GM19099 (cell line): ENCODE data around the gene SAXO1.

ENCODE experiments used
- POLR2A ChIP-seq: IDR thresholded peaks from 3 replicates; pipeline ENCODE4 v1.6.1; 2011; ENCODE audit warnings: low read depth; ENCODE audit not compliant: insufficient read length; ENCODE audit errors: extremely low read depth

The SAXO1 gene

GRCh38 chr9:18981476-18982261, 51.3 kb downstream of the SAXO1 start:
- TF ChIP-seq POLR2A, result no peak

- TF ChIP-seq POLR2A, result no peak
Observed at GRCh38 chr9:18980189-18980588, 52.8 kb downstream of the SAXO1 start.

GRCh38 chr9:18979367-18979766, 53.6 kb downstream of the SAXO1 start:
- no peak for TF ChIP-seq POLR2A

GRCh38 chr9:18978188-18978587, 54.8 kb downstream of the SAXO1 start:
- TF ChIP-seq POLR2A, result no peak

- TF ChIP-seq POLR2A, result no peak
Observed at GRCh38 chr9:18976709-18977531, 56.1 kb downstream of the SAXO1 start.

- TF ChIP-seq POLR2A, result no peak
Observed at GRCh38 chr9:18976221-18976708, 56.7 kb downstream of the SAXO1 start.

GRCh38 chr9:18973348-18973747, 59.7 kb downstream of the SAXO1 start:
- TF ChIP-seq POLR2A, result no peak

GRCh38 chr9:18972675-18973074, 60.3 kb downstream of the SAXO1 start:
- TF ChIP-seq POLR2A, result no peak

- no peak for TF ChIP-seq POLR2A
Observed at GRCh38 chr9:18971909-18972308, 61.1 kb downstream of the SAXO1 start.

GRCh38 chr9:18971404-18971803, 61.6 kb downstream of the SAXO1 start:
- TF ChIP-seq POLR2A, result no peak

GRCh38 chr9:18970393-18970792, 62.6 kb downstream of the SAXO1 start:
- TF ChIP-seq POLR2A, result no peak

- no peak for TF ChIP-seq POLR2A
Observed at GRCh38 chr9:18969128-18969527, 63.9 kb downstream of the SAXO1 start.

- no peak for TF ChIP-seq POLR2A
Observed at GRCh38 chr9:18955626-18956025, 77.4 kb downstream of the SAXO1 start.

- no peak for TF ChIP-seq POLR2A
Observed at GRCh38 chr9:18951936-18952335, 81.1 kb downstream of the SAXO1 start.

- no peak for TF ChIP-seq POLR2A
Observed at GRCh38 chr9:18947892-18948339, 85.1 kb downstream of the SAXO1 start.

- no peak for TF ChIP-seq POLR2A
Observed at GRCh38 chr9:18942801-18943200, 90.2 kb downstream of the SAXO1 start.
